ENCODE measurements around the gene TOP2A.

The TOP2A gene

GRCh38 chr17:40355804-40356758 lies 61.6 kb downstream of the TOP2A start:
- no peak for DNase-seq (ENCODE audit: low read depth)
- no peak for TF ChIP-seq CTCF (IDR thresholded peaks at IDR 0.05; ENCODE audit: low read length, missing control alignments)
- H3K4me3 ChIP-seq (replicated peaks; ENCODE audit: low read depth, low read length), result no peak overlapping the region

GRCh38 chr17:40355123-40355803 lies 62.4 kb downstream of the TOP2A start:
- H3K4me3 ChIP-seq (replicated peaks; ENCODE audit: low read depth, low read length), result no peak overlapping the region
- peak; percentile 78 for TF ChIP-seq CTCF (IDR thresholded peaks at IDR 0.05; ENCODE audit: low read length, missing control alignments)
- DNase-seq (ENCODE audit: low read depth), result peak; percentile 65

GRCh38 chr17:40354221-40355122 lies 63.2 kb downstream of the TOP2A start:
- TF ChIP-seq CTCF (IDR thresholded peaks at IDR 0.05; ENCODE audit: low read length, missing control alignments), result no peak
- DNase-seq (ENCODE audit: low read depth), result no peak
- no peak overlapping the region for H3K4me3 ChIP-seq (replicated peaks; ENCODE audit: low read depth, low read length)

GRCh38 chr17:40352779-40353394 lies 64.8 kb downstream of the TOP2A start:
- no peak overlapping the region for H3K4me3 ChIP-seq (replicated peaks; ENCODE audit: low read depth, low read length)
- no peak for DNase-seq (ENCODE audit: low read depth)
- no peak for TF ChIP-seq CTCF (IDR thresholded peaks at IDR 0.05; ENCODE audit: low read length, missing control alignments)

GRCh38 chr17:40352237-40352778 lies 65.4 kb downstream of the TOP2A start:
- DNase-seq (ENCODE audit: low read depth), result no peak
- no peak overlapping the region for H3K4me3 ChIP-seq (replicated peaks; ENCODE audit: low read depth, low read length)
- no peak for TF ChIP-seq CTCF (IDR thresholded peaks at IDR 0.05; ENCODE audit: low read length, missing control alignments)
